Aorta (tissue), 5 donors: ENCODE measurements around the gene LRP11. TPM values are rescaled to one million over a fixed set of nuclear protein-coding genes. Genes with fewer than 3 reads are reported as not detected.

Source experiments
- ATAC-seq: fragments of 200-7000 bp; cut with Tn5 transposase; one replicate; pipeline ENCODE4 v1.9.1; 2022; ENCODE audit warnings: moderate library complexity; ENCODE audit not compliant: low FRiP score
- DNase-seq, 2 donors: peaks; one replicate each; pipeline ENCODE4 v3.0.0-alpha.2; 2020
- H3K27ac ChIP-seq, 2 donors: one replicate each; pipeline ENCODE4 v1.5.1; 2013; ENCODE audit warnings: low read length in 2 of 2, mild to moderate bottlenecking in 2 of 2, moderate library complexity in 2 of 2, control low read depth in 1 of 2, inconsistent platforms in 1 of 2, low read depth in 1 of 2
- H3K27me3 ChIP-seq, 2 donors: one replicate each; pipeline ENCODE4 v1.6.1; 2013; ENCODE audit warnings: control low read depth in 1 of 2, low read length in 1 of 2, mild to moderate bottlenecking in 1 of 2, moderate library complexity in 1 of 2; ENCODE audit not compliant: insufficient read depth in 2 of 2, control insufficient read depth in 1 of 2
- H3K36me3 ChIP-seq, 2 donors: one replicate each; pipeline ENCODE4 v1.6.1; 2013; ENCODE audit warnings: control low read depth in 1 of 2, low read length in 1 of 2, mild to moderate bottlenecking in 1 of 2; ENCODE audit not compliant: insufficient read depth in 2 of 2, control insufficient read depth in 1 of 2
- H3K4me1 ChIP-seq, 2 donors: one replicate each; pipeline ENCODE4 v1.6.1; 2013; ENCODE audit warnings: low read length in 2 of 2, control low read depth in 1 of 2, mild to moderate bottlenecking in 1 of 2, moderate library complexity in 1 of 2; ENCODE audit not compliant: insufficient read depth in 2 of 2, control insufficient read depth in 1 of 2
- H3K4me3 ChIP-seq, 2 donors: one replicate each; pipeline ENCODE4 v1.5.1; 2013; ENCODE audit warnings: low read length in 2 of 2, control low read depth in 1 of 2, mild to moderate bottlenecking in 1 of 2
- H3K9me3 ChIP-seq: one replicate; pipeline ENCODE4 v1.6.1; 2013; ENCODE audit warnings: mild to moderate bottlenecking, low read length; ENCODE audit not compliant: control insufficient read depth
- WGBS, 2 donors: extraction: QIAGEN DNeasy Blood & Tissue Kit; methylation state at CpG; one replicate each; pipeline ENCODE4 v1.1.7; 2013; 5-methylcytosine and 5-hydroxymethylcytosine counted together
- intact Hi-C, 2 donors: fragments of 100-400 bp; cut with DNase I; formaldehyde crosslinking; loops; one replicate each; pipeline versions ENCODE4 v1.14.2 to v1.15.0; 2022
- polyA plus RNA-seq, 2 donors: library from polyadenylated mRNA; stranded (reverse); fragments of 200-250 nt; gene quantifications; one replicate each; pipeline ENCODE4 v1.2.3, GENCODE V29; 2013
- total RNA-seq, 2 donors: library from RNA; stranded (reverse); fragmentation: NEBNext Ultra II Directional; extraction: Animal tissue kit (Norgen Biotek cat#: 25700); gene quantifications; one replicate each; pipeline ENCODE4 v1.2.1, GENCODE V29; 2021
- donor health status: healthy with polysubstance abuse.
- donor health status: Bipolar disorder and iron deficiency.
- donor health status: DM: no; HTN: no; CAD: no.
- donor health status: DM: no; HTN: no; CAD: no.
- donor health status: DM: yes; HTN: yes; CAD: no.

Gene LRP11
- total and polyA plus RNA-seq, 4 donors, result 0.63 to 35.3 (median 18.8) TPM

DNA sequence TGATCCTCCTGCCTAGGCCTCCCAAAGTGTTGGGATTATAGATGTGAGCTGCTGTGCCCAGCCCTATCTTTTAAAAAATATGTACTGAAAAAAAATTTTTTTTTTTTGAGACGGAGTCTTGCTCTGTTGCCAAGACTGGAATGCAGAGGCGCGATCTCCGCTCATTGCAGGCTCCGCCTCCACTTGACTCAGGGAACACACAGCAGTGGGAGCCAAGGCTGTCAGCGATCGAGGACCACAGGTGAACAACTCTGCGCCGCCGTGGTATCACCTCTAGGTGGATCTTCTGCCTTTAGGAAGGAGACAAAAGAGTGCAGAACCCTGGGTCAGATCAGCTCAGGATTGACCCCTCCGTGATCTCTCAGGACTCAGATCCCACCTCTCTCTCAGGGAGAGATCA, 20.1 kb upstream of the LRP11 start:
- intact Hi-C loops, result no loop called here
- Histone ChIP-seq H3K27me3 (no peaks in the 10 kb centered on the region), H3K4me1 (no peaks in the 10 kb centered on the region), H3K36me3 (no peaks in the 10 kb centered on the region), H3K9me3 (no peaks in the 10 kb centered on the region), H3K4me3 (no peak overlapping the region), H3K27ac (no peak overlapping the region)
- DNase-seq (peak in 1 of 2 donors; percentile 69), ATAC-seq (no peak)
- WGBS, 2 donors, result 23 to 25% methylated on average over 11 of the region's 11 CpGs

DNA sequence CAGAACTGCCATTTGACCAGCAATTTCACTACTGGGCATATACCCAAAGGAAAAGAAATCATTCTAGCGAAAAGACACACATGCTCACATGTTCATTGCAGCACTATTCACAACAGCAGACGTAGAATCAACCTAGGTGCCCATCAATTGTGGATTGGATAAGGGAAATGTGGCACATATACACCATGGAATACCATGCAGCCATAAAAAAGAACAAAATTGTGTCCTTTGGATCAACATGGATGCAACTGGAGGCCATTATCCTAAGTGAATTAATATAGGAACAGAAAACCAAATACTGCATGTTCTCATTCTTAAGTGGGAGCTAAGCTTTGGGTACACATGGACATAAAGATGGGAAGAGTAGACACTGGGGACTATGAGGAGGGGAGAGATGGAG, 17.7 kb upstream of the LRP11 start:
- WGBS, 2 donors, result 92 to 97% methylated on average over 2 of the region's 2 CpGs
- no peaks in the 10 kb centered on the region for H3K27me3 ChIP-seq
- no peak for DNase-seq

DNA sequence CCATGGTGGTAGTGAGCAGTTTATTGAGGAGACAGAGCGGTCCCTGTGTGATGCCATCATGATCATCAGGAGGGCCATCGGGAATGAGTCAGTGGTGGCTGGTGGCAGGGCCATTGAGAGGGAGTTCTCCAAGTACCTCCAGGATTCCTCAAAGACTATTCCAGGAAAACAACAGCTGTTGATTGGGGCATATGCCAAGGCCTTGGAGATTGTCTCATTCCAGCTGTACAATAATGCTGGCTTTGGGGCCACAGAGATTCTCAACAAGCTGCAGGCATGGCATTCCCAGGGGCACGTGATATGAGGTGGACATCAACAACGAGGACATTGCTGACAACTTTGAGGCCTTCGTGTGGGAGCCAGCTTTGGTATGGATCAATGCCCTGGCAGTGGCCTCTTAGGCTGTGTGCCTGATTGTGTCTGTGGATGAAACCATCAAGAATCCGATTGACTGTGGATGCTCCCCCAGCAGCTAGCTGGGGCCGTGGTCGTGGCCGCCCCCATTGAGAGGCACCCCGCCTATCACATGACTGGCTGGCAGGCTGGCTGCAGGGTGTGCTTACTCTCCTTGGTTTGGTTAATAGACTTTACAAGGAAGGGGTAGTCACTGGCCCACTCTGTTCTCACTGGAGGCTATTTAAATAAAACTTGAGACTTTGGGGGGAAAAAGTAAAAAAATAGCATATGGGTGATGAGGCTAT, 17.1 kb upstream of the LRP11 start:
- Histone ChIP-seq H3K27ac (no peak overlapping the region), H3K4me3 (no peak overlapping the region), H3K36me3 (no peaks in the 10 kb centered on the region), H3K4me1 (no peaks in the 10 kb centered on the region), H3K9me3 (no peaks in the 10 kb centered on the region), H3K27me3 (no peaks in the 10 kb centered on the region)
- intact Hi-C loops, result no loop called here
- WGBS, 2 donors, result 85 to 92% methylated on average over 10 of the region's 10 CpGs
- DNase-seq (no peak), ATAC-seq (no peak)

More for the DNA sequence above, 17.7 kb upstream of the LRP11 start:
- no peak overlapping the region for H3K4me3 ChIP-seq
- no peaks in the 10 kb centered on the region for H3K4me1 ChIP-seq
- no peaks in the 10 kb centered on the region for H3K36me3 ChIP-seq
- intact Hi-C loops, result no loop called here
- no peak for ATAC-seq
- no peaks in the 10 kb centered on the region for H3K9me3 ChIP-seq
- H3K27ac ChIP-seq, result no peak overlapping the region

DNA sequence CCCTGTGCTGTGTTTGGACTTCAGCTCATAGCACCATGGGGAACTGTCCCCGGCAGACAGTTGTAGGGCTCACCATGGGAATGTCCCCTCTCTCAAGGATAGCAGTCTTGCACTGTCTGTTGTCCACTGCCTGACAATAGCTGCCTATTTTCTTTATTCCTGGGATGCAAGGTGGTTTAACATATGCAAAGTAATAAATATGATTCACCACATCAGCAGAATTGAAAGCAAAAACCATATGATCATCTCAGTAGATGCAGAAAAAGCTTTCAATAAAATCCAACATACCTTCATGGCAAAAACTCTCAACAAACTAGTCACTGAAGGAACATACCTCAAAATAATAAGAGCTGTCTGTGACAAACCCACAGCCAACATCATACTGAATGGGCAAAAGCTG, 13.5 kb upstream of the LRP11 start:
- Histone ChIP-seq H3K27ac (no peak overlapping the region), H3K9me3 (no peaks in the 10 kb centered on the region), H3K27me3 (no peaks in the 10 kb centered on the region), H3K4me3 (no peak overlapping the region), H3K4me1 (no peaks in the 10 kb centered on the region), H3K36me3 (no peaks in the 10 kb centered on the region)
- WGBS, 2 donors, result 83 to 95% methylated on average over 1 of the region's 1 CpG
- no peak for ATAC-seq
- intact Hi-C loops, result no loop called here
- DNase-seq, result no peak

DNA sequence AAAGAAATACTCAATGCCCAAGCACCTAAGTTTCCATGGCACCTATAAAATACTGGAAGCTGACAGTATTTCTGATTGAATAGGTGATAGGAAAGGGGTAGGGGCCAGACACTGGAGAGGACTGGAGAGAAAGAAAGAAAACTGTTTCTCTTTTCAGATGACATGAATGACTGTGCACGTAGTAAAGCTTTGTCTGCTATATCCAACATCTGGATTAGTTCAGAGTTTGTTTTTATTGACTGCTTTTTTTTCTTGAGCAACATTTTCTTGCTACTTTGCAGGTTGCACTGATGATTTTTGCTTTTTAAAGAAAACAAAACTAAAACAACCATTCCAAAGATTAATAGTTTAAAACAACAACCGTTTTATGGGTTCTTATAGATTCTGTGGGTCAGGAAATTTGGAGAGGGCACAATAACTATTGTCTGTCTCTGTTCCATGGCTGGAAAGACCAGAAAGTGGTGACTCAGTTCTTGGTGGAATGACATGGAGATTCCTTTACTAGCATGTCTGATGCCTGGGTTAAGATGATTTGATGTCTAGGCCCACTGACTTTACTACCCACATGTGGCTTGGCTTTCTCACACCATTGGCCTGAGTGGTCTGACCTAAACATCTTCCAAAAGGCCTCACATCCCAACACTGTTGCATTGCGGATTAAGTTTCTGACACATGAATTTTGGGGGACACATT, 12.2 kb upstream of the LRP11 start:
- no peaks in the 10 kb centered on the region for H3K4me1 ChIP-seq
- DNase-seq (no peak), ATAC-seq (no peak)
- H3K27me3 ChIP-seq, result no peaks in the 10 kb centered on the region
- WGBS, 2 donors, result 81 to 89% methylated on average over 3 of the region's 3 CpGs
- no peak overlapping the region for H3K4me3 ChIP-seq
- no peaks in the 10 kb centered on the region for H3K36me3 ChIP-seq
- H3K9me3 ChIP-seq, result no peaks in the 10 kb centered on the region
- H3K27ac ChIP-seq, result no peak overlapping the region
- intact Hi-C loops, result no loop called here

DNA sequence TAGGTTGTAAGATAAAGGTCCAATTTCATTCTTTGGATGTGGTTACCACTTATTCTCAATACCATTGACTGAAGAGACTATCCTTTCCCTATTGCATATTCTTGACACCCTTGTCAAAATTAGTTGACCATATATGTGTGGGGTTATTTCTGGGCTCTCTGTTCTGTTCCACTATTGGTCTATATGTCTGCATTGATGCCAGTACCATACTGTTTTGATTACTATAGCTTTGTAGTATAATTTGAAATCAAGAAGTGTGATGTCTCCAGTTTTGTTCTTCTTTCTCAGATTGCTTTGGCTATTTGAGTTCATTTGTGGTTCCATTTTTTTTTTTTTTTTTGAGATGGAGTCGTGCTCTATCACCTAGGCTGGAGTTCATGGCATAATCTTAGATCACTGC, 8.1 kb upstream of the LRP11 start:
- ATAC-seq, result no peak
- H3K9me3 ChIP-seq, result no peaks in the 10 kb centered on the region
- no peak overlapping the region for H3K27ac ChIP-seq
- no peaks in the 10 kb centered on the region for H3K4me1 ChIP-seq
- DNase-seq, result no peak
- H3K4me3 ChIP-seq, result no peak overlapping the region
- intact Hi-C loops, result no loop called here
- H3K36me3 ChIP-seq, result no peaks in the 10 kb centered on the region
- 91 to 100% methylated on average over 1 of the region's 1 CpG for WGBS, 2 donors
- no peaks in the 10 kb centered on the region for H3K27me3 ChIP-seq

DNA sequence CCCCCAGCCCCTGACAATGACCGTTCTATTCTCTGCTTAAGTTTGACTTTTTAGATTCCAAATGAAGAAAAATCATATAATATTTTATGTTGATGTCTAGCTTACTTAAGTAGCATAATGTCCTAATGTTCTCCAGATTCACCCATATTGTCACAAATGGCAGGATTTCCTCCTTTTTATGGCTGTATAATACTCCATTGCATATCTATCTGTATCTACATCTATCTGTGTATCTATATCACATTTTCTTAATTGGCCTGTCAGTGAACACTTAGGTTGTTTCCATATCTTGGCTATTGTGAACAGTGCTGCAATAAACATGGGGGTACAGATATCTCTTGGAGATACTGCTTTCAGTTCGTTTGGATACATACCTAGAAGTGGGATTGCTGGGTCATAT, 7.0 kb upstream of the LRP11 start:
- Histone ChIP-seq H3K36me3 (no peaks in the 10 kb centered on the region), H3K4me3 (no peak overlapping the region), H3K9me3 (no peaks in the 10 kb centered on the region), H3K27me3 (no peaks in the 10 kb centered on the region), H3K4me1 (no peaks in the 10 kb centered on the region), H3K27ac (no peak overlapping the region)
- intact Hi-C loops, result no loop called here
- 86 to 92% methylated on average over 2 of the region's 2 CpGs for WGBS, 2 donors
- no peak for DNase-seq
- no peak for ATAC-seq

DNA sequence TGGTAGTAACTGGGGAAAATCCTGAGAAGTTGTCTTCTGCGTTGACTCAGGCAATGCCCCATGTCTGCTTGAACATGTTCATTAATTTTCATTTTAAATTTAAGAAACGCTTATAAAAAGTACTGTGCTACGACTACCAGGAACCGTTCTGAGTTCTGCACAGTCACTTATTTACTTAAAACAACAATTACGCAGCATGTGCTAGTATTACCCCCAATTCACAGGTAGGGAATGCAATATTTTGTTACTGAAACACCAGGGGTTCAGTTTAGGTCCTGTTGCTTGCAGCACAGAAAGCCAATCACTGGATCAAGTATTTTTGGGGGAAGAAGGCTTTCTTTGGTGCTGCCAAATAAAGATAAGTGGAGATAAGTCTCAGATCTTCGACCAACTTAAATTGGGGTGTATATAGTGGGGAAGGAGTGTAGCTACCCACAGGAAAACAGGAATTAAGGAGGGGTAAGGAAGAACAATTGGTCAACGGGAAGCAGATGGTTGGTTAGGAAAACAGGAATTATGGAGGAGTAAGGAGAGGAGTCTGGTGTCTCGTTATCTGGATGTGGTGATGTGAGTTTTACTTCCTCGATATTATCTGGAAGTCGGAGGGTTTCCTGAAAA, 5.2 kb upstream of the LRP11 start:
- no peak for DNase-seq
- H3K4me3 ChIP-seq, result no peak overlapping the region
- intact Hi-C loops, result loop anchor here (5.0 to 10.0 kb wide), 2 partner anchors 37 to 125 kb away; partner anchors contain the start of genes NUP43 (in 1 of the 2) and PCMT1 (in 1 of the 2)
- 85 to 86% methylated on average over 10 of the region's 10 CpGs for WGBS, 2 donors
- no peak overlapping the region for H3K27ac ChIP-seq
- H3K27me3 ChIP-seq, result no peaks in the 10 kb centered on the region
- no peak for ATAC-seq
- H3K9me3 ChIP-seq, result no peaks in the 10 kb centered on the region
- no peaks in the 10 kb centered on the region for H3K4me1 ChIP-seq
- no peaks in the 10 kb centered on the region for H3K36me3 ChIP-seq
